Bronchial epithelial cell (primary cell): ENCODE data around the gene PDK1. TPM values are rescaled to one million over a fixed set of nuclear protein-coding genes. Genes with fewer than 3 reads are reported as not detected.

Source experiments
- DNase-seq: peaks from one replicate; pipeline ENCODE4 v3.0.0-alpha.2; 2010; ENCODE audit warnings: low read depth
- FAIRE-seq: peaks from 2 replicates; lab custom pipeline; 2011; peaks lifted over from hg19 to GRCh38; lab: Jason Lieb, UNC
- H3K27me3 ChIP-seq: 2 replicates; pipeline ENCODE4 v1.5.1; 2011; ENCODE audit warnings: low read length; ENCODE audit not compliant: control insufficient read depth, insufficient read depth
- H3K36me3 ChIP-seq: 2 replicates; pipeline ENCODE4 v1.5.1; 2011; ENCODE audit warnings: low read length; ENCODE audit not compliant: control insufficient read depth, insufficient read depth
- H3K4me3 ChIP-seq: 2 replicates; pipeline ENCODE4 v1.5.1; 2011; ENCODE audit warnings: mild to moderate bottlenecking, low read depth, low read length, control low read depth
- CTCF ChIP-seq: IDR thresholded peaks from 2 replicates; pipeline ENCODE4 v1.5.1; 2011; ENCODE audit warnings: mild to moderate bottlenecking, moderate library complexity, low read length, control low read depth, inconsistent platforms; ENCODE audit not compliant: insufficient read depth, severe bottlenecking
- total RNA-seq: library from RNA; depleted of rRNA; stranded (reverse); fragments of >200 nt; gene quantifications from 2 replicates; pipeline ENCODE4 v1.2.1, GENCODE V29; 2014

The PDK1 gene
- total RNA-seq, 1 donor from 2014 or later, result 18.4 TPM

DNA sequence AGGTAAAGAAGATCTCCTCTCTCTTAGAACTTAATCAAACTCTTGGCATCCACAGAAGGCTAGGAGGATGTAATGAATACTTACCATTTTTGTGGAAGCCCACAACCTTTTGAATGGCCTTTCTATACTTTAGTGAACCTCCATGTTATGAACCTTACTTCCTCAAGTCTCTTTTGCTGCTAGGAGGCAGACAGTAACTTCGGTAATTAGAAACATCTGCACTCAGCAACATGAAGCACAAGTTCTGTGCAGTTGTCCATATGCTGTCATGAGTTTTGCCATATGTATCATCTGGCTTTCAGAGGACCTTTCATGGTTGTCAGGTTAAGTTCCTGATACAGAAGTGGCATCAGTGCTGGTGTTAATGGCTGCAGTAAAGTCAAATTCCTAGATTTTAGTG, 50.4 kb downstream of the PDK1 start:
- FAIRE-seq (peak; percentile 55), DNase-seq (no peak)
- peaks cover 13% of the 10 kb centered on the region for H3K36me3 ChIP-seq
- TF ChIP-seq CTCF, result no peak
- H3K27me3 ChIP-seq, result no peaks in the 10 kb centered on the region
- no peak overlapping the region for H3K4me3 ChIP-seq

- Histone ChIP-seq H3K36me3 (peaks cover 11% of the 10 kb centered on the region), H3K27me3 (no peaks in the 10 kb centered on the region), H3K4me3 (no peak overlapping the region)
- TF ChIP-seq CTCF, result no peak
- DNase-seq, result no peak
- FAIRE-seq, result no peak
Measured at GRCh38 chr2:172607379-172607928, 51.6 kb downstream of the PDK1 start.

DNA sequence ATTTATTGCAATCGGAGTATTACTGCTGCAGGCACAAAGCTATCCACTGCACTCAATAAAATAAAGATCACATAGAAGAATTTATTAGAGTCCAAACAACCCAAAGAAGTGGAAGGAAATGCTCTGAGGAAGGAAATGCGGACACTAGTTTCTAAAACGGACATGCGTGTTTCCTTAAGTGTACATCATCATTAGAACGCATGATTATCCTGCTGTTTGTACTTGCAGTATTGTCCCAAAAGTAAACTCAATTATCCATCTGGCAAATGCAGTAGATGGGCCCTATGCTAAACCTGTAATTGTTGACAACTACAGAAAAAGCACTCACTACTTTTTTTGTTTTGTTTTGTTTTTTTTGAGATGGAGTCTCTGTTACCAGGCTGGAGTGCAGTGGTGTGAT, 53.6 kb downstream of the PDK1 start:
- TF ChIP-seq CTCF, result no peak
- DNase-seq (no peak), FAIRE-seq (no peak)
- Histone ChIP-seq H3K36me3 (peaks cover 18% of the 10 kb centered on the region), H3K27me3 (no peaks in the 10 kb centered on the region), H3K4me3 (no peak overlapping the region)

DNA sequence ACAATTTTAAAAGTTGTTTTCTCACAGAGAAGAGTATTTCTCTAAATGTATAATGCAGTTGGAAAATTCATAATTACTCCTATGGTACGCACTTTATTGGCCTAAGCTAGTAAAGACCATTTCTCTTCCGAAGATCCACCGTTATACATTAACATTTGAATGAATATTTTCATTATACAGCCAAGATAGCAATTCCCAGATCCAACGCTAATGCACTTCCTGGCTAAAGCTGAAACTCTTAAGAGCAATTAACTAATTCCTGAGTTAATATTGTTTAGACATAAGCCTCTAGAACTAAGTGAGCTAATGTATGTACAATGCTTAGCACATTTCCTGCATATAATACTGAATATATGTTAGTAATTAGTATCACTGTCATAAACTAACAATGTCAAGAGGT, 56.2 kb downstream of the PDK1 start:
- FAIRE-seq (no peak), DNase-seq (no peak)
- TF ChIP-seq CTCF, result no peak
- no peaks in the 10 kb centered on the region for H3K27me3 ChIP-seq
- H3K4me3 ChIP-seq, result no peak overlapping the region
- H3K36me3 ChIP-seq, result peaks cover 14% of the 10 kb centered on the region

GRCh38 chr2:172613040-172613439, 57.1 kb downstream of the PDK1 start:
- H3K4me3 ChIP-seq, result no peak overlapping the region
- no peaks in the 10 kb centered on the region for H3K27me3 ChIP-seq
- TF ChIP-seq CTCF, result no peak
- FAIRE-seq, result no peak
- DNase-seq, result no peak
- peaks cover 11% of the 10 kb centered on the region for H3K36me3 ChIP-seq

GRCh38 chr2:172613615-172614231, 57.8 kb downstream of the PDK1 start:
- H3K4me3 ChIP-seq, result no peak overlapping the region
- H3K36me3 ChIP-seq, result peaks cover 11% of the 10 kb centered on the region
- H3K27me3 ChIP-seq, result no peaks in the 10 kb centered on the region
- TF ChIP-seq CTCF, result no peak
- no peak for DNase-seq
- FAIRE-seq, result no peak
